Measurements from ENCODE around the gene ADAMTS9. TPM values are rescaled to one million over a fixed set of nuclear protein-coding genes. Genes with fewer than 3 reads are reported as not detected.

ADAMTS9 gene
- total RNA-seq, 2 donors from 2014 or later, result 16.1 to 38.0 TPM

- Histone ChIP-seq H3K27ac (ENCODE audit: low read depth, low read length) (no peak overlapping the region), H3K4me1 (ENCODE audit: control insufficient read depth, insufficient read depth, low read length) (peaks cover 7% of the 10 kb centered on the region), H3K27me3 (ENCODE audit: control insufficient read depth, insufficient read depth, low read length, poor library complexity, severe bottlenecking) (no peaks in the 10 kb centered on the region), H3K9ac (ENCODE audit: extremely low read depth, low read length, poor library complexity, severe bottlenecking) (no peak overlapping the region), H3K4me3 (ENCODE audit: low read length) (no peak overlapping the region), H3K9me3 (ENCODE audit: control insufficient read depth, low read length) (no peaks in the 10 kb centered on the region), H3K36me3 (ENCODE audit: control insufficient read depth, insufficient read depth, low read length) (peaks cover 19% of the 10 kb centered on the region)
- Mint-ChIP-seq H3K9me3 (no peaks in the 10 kb centered on the region), H3K27me3 (ENCODE audit: insufficient read depth) (peaks cover 6% of the 10 kb centered on the region), H3K4me1 (peaks cover 12% of the 10 kb centered on the region), H3K27ac (no peak overlapping the region), H3K36me3 (ENCODE audit: low read depth) (peaks cover 17% of the 10 kb centered on the region), H3K4me3 (no peak overlapping the region)
- DNase-seq, result no peak
- no peak for TF ChIP-seq CTCF (conservative IDR thresholded peaks at IDR 0.05)
- 79 to 87% methylated on average over 9 to 10 of the region's 10 CpGs for WGBS, 2 experiments (ENCODE audit: insufficient coverage in 1 of 2, insufficient read length in 1 of 2)
These were observed 148.2 kb downstream of the ADAMTS9 start for GRCh38 chr3:64539451-64540196.

GRCh38 chr3:64536166-64536565, 151.6 kb downstream of the ADAMTS9 start:
- H3K4me3 ChIP-seq (ENCODE audit: low read length), result no peak overlapping the region
- H3K4me1 ChIP-seq (ENCODE audit: control insufficient read depth, insufficient read depth, low read length), result peaks cover 7% of the 10 kb centered on the region
- no peak overlapping the region for H3K27ac ChIP-seq (ENCODE audit: low read depth, low read length)
- Mint-ChIP-seq H3K4me1 (peaks cover 22% of the 10 kb centered on the region), H3K4me3 (no peak overlapping the region), H3K27ac (no peak overlapping the region), H3K9me3 (no peaks in the 10 kb centered on the region), H3K27me3 (ENCODE audit: insufficient read depth) (peaks cover 26% of the 10 kb centered on the region), H3K36me3 (ENCODE audit: low read depth) (peaks cover 14% of the 10 kb centered on the region)
- H3K27me3 ChIP-seq (ENCODE audit: control insufficient read depth, insufficient read depth, low read length, poor library complexity, severe bottlenecking), result peaks cover 5% of the 10 kb centered on the region
- H3K36me3 ChIP-seq (ENCODE audit: control insufficient read depth, insufficient read depth, low read length), result peaks cover 18% of the 10 kb centered on the region
- TF ChIP-seq CTCF (conservative IDR thresholded peaks at IDR 0.05), result no peak
- no peak overlapping the region for H3K9ac ChIP-seq (ENCODE audit: extremely low read depth, low read length, poor library complexity, severe bottlenecking)
- no peak for DNase-seq
- WGBS, 2 experiments (ENCODE audit: insufficient coverage in 1 of 2, insufficient read length in 1 of 2), result 92 to 100% methylated on average over 2 of the region's 2 CpGs
- no peaks in the 10 kb centered on the region for H3K9me3 ChIP-seq (ENCODE audit: control insufficient read depth, low read length)

- Mint-ChIP-seq H3K27me3 (ENCODE audit: insufficient read depth) (peaks cover 26% of the 10 kb centered on the region), H3K9me3 (no peaks in the 10 kb centered on the region), H3K36me3 (ENCODE audit: low read depth) (peaks cover 3% of the 10 kb centered on the region), H3K27ac (no peak overlapping the region), H3K4me3 (no peak overlapping the region), H3K4me1 (peaks cover 28% of the 10 kb centered on the region)
- peak; percentile 96 for DNase-seq
- Histone ChIP-seq H3K9me3 (ENCODE audit: control insufficient read depth, low read length) (no peaks in the 10 kb centered on the region), H3K27ac (ENCODE audit: low read depth, low read length) (no peak overlapping the region), H3K4me1 (ENCODE audit: control insufficient read depth, insufficient read depth, low read length) (peaks cover 7% of the 10 kb centered on the region), H3K27me3 (ENCODE audit: control insufficient read depth, insufficient read depth, low read length, poor library complexity, severe bottlenecking) (peaks cover 5% of the 10 kb centered on the region), H3K9ac (ENCODE audit: extremely low read depth, low read length, poor library complexity, severe bottlenecking) (no peak overlapping the region), H3K4me3 (ENCODE audit: low read length) (no peak overlapping the region), H3K36me3 (ENCODE audit: control insufficient read depth, insufficient read depth, low read length) (peaks cover 5% of the 10 kb centered on the region)
- WGBS, 2 experiments (ENCODE audit: insufficient coverage in 1 of 2, insufficient read length in 1 of 2), result 12 to 20% methylated on average over 10 to 14 of the region's 14 CpGs
- peak; percentile 99 for TF ChIP-seq CTCF (conservative IDR thresholded peaks at IDR 0.05)
These were observed 154.0 kb downstream of the ADAMTS9 start for GRCh38 chr3:64533617-64534317.

Measured in endodermal cell (in vitro differentiated cells).